HG02885 (cell line): ENCODE measurements around the gene METTL24.

ENCODE experiments used
- ATAC-seq: cut with Tn5 transposase; IDR thresholded peaks from one replicate; pipeline ENCODE4 v1.9.1; 2021; ENCODE audit warnings: mild to moderate bottlenecking; ENCODE audit not compliant: unreplicated experiment, poor library complexity

Gene METTL24

GRCh38 chr6:110341067-110341466 is 17.1 kb downstream of the METTL24 start:
- ATAC-seq: no peak

DNA sequence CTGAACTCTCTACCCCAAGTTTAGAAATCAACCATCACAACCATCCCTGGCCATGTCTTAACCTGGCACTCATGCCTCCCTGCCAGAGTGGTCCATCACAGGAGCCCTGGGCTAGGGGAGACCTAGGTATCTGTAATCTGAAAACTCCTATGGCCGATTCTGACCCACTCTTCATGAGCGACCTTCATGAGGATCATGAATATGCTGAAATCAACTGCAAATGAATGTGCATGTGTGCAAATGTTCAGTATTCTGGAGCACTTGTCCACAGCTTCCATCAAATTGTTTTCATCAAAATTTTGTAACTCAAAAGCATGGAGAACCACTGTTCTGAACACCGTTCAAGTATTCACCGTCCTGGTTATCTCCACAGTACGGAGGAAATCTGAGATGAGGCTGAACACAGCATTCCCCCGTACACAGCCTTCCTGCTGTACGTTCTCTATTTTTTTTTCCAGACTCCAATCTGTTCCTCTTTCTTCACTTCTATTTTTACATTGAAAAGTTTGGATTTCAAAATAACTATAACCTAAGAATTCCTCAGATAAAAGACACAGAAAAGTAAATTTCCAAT is 17.7 kb downstream of the METTL24 start:
- no peak for ATAC-seq

DNA sequence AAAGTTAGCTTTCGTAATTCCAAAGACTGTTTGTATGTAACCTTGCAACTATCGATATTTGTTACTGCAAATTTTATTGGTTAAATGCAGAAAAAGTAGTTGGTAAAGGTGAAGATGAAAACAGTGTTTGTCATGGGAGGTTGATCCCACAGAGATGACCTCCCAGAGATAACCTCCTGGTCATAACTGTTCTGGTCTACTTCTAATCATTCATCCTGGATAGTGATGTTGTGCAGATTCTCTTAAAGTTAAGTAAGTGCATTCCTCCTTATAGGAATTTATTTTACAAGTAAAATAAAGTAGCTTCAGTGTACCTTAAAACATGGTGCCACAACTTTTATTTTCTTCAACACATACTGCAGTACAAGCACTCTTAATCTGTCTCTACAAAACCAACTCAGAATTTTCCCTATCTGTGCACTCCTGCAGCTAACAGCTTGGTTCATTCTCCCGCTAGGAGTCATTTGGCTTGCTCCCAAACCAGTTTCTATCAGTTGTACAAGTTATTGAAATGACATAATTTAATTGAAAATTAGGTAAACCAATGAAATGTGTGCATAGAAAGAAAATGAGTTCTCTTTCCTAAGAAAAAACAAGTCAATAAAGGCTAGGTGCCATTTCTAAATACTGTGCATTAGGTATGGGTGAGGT is 19.2 kb downstream of the METTL24 start:
- ATAC-seq: no peak

- no peak for ATAC-seq
These were observed 20.7 kb downstream of the METTL24 start for GRCh38 chr6:110337486-110337885.

GRCh38 chr6:110334423-110335180 is 23.5 kb downstream of the METTL24 start:
- ATAC-seq: no peak

GRCh38 chr6:110332281-110332680 is 25.9 kb downstream of the METTL24 start:
- no peak for ATAC-seq

GRCh38 chr6:110331816-110332215 is 26.3 kb downstream of the METTL24 start:
- ATAC-seq: no peak

GRCh38 chr6:110331390-110331789 is 26.8 kb downstream of the METTL24 start:
- ATAC-seq: no peak

- no peak for ATAC-seq
These were observed 28.3 kb downstream of the METTL24 start for GRCh38 chr6:110329714-110330436.

- no peak for ATAC-seq
These were observed 28.8 kb downstream of the METTL24 start for GRCh38 chr6:110329348-110329713.

- no peak for ATAC-seq
These were observed 29.9 kb downstream of the METTL24 start for GRCh38 chr6:110328259-110328658.

DNA sequence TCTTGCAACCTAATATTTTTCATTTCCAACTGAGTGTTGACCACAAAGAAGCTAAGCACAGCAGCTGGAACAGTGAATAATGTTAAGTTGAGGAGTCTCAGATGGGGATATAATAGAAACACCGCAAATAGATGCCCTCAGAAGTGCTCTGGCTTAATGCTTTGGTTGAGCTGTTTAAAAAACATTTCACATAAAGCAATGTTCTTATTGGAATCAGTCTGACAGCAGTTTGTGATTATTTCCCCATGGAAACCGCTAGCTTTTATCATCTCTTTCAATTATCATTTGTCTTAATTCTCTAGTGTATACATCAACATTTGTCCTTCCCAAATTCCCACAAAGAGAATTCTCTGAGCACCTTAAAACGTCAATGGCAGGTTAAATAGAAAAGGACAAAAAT is 30.8 kb downstream of the METTL24 start:
- ATAC-seq: no peak

- ATAC-seq: no peak
These were observed 31.5 kb downstream of the METTL24 start for GRCh38 chr6:110326609-110327008.

- no peak for ATAC-seq
These were observed 32.1 kb downstream of the METTL24 start for GRCh38 chr6:110326057-110326456.

DNA sequence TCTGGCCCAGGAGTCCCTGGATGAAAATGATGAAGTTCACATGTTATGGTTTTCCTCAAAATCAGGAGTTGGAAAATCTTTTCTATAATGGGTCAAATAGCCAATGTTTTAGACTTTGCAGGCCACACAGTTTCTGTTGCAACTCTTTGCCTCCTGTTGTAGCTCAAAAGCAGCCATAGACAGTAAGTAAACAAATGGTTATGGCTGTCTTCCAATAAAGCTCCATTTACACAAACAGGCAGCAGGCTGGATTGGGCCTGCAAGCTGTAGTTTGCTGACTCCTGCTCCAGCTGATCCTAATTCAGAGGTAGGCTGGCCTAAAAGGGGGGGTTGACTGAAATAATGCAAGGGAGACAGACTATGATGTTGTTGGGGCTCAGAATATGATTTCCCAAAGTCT is 33.0 kb downstream of the METTL24 start:
- ATAC-seq: no peak

DNA sequence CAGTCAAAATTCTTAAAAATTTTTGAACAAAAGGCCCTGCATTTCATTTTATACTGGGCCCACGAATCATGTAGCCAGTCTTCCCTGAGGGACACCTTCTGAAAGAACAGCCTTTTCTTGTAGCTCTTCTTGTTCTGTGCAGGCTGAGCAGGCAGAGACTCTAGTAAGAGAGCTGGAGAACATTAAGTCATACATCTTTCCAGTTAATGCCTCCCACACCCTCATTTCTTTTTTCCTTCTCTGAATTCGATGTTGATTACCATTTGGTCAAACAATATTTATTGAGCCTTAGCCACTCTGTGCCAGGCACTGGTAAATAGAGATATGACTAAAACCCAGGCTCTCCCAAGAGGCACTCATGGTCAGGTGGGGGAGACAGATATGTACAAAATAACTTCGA is 33.6 kb downstream of the METTL24 start:
- no peak for ATAC-seq

DNA sequence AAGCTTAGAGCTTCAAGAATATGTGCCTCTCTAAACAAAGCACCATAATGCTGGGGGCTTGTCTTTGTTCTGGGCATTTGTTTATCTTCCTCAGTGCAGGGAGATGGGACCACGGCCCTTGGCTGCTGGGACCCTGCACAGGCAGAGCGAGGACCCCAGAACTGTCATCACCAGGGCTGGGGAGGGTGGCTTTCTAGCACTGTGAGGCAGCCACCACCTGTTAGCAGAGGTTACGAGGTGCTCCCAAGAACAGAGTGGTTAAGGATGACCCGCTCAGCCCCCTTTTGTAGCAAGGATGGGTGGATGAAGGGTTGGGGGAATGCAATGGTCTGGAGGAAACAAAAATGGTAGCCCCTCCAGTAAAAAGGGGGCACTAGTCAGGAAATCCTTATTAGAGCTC is 34.9 kb downstream of the METTL24 start:
- no peak for ATAC-seq

- ATAC-seq: no peak
These were observed 35.3 kb downstream of the METTL24 start for GRCh38 chr6:110322874-110323242.

DNA sequence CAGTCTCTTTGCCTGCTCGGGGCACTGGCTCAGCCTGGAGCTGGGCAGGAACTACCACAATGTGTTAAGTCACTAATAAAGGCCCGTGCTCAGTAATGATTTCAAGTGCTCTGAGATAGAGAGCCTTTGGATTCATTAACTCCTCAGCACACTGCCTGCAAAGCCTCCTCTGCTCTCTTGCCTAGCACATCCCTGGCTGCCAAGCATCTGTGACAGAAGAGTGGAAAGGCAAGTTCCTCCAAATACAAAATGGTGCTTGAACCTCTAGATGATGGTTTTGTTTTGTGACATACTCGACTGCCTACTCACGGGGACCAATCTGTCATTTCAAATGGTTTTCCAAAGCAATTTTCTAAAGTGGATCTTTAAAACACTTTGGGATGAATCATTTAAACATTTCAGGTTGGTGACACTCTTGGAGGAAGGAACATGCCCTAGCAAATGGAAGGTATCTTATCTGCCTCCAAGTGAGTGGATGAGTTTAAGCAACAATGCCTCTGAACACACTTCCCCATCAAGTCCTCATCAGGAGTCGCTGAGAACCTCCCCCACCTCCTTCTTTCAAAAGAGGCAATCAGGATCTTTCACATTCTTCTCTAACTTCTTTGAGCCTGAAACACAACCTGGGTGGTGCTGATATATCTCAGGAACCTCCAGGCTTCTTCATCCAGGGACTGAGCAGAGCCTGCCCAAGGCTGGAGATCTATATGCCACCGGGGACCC is 35.8 kb downstream of the METTL24 start:
- ATAC-seq: no peak

DNA sequence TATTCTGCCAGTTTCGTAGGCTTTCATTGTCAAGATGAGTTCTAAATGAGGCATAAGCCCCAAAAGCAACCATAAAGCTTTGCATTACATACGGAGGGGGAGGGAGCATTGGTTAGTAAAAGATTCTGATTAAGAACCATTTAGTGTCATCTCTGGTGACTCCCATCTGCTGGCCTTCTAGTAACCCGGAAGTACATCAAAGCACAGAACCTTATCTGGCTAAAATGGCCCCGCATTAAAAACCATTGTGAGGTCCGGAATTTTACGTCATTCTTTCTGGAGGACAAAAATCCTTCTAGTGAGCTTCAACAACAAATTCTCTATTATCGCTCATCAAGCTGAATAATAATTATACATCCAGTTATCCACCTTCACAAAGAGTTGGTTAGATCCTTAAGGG is 37.8 kb downstream of the METTL24 start:
- no peak for ATAC-seq

DNA sequence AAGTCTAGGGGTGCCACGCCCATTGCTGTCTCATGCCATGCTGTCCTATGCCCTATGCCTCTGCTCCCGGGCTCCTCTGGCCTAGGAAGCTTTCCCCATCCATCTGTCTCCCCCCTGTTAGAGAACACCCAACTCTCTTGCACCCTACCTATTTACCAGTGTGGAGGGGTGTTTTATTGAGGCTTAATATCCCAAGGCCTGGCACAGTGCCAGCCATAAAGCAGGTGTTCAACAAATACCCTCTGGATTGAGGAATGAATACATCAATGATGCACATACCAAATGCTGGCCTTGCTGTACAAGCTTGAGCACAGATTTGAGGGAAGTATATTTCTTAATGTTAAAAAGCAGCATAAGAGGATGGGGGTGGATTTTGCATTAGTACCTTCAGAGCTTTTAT is 38.3 kb downstream of the METTL24 start:
- ATAC-seq: no peak
